HepG2 (cell line): ENCODE results near the gene C11orf65. TPM values are rescaled to one million over a fixed set of nuclear protein-coding genes. Genes with fewer than 3 reads are reported as not detected.

Experiments used
- ATAC-seq: fragments of 200-7000 bp; cut with Tn5 transposase; 3 replicates; pipeline ENCODE4 v1.9.1; 2020; ENCODE audit warnings: mild to moderate bottlenecking, moderate library complexity
- BruUV-seq: library from RNA; stranded (reverse); fragments of 400-500 nt; replicated peaks from 2 replicates; lab custom pipeline; 2021; lab: Mats Ljungman, UMichigan
- CTCF ChIA-PET: fragments of 300-600 bp; formaldehyde crosslinking; extraction: SDS; loops from one replicate; lab custom pipeline; 2021; ENCODE audit warnings: low total read pairs, inconsistent platforms, low intra/inter-chr PET ratio; lab: Yijun Ruan, JAX
- POLR2A ChIA-PET: fragments of 350-600 bp; sonication (Branson Sonifier 250); formaldehyde crosslinking; loops from one replicate; lab custom pipeline; 2020; ENCODE audit warnings: antibody characterized with exemption, inconsistent platforms; lab: Yijun Ruan, JAX
- DNase-seq: peaks from one replicate; pipeline ENCODE4 v3.0.0-alpha.2; 2015; ENCODE audit warnings: low spot score
- FAIRE-seq: peaks from 3 replicates; lab custom pipeline; 2011; peaks lifted over from hg19 to GRCh38; lab: Jason Lieb, UNC
- H2AFZ ChIP-seq: one replicate; pipeline ENCODE4 v1.6.1; 2011; ENCODE audit warnings: low read length, inconsistent platforms
- H3K27ac ChIP-seq: fragments of 300-600 bp; 3 replicates; pipeline ENCODE4 v1.8.0; 2011; ENCODE audit warnings: mixed run types, mild to moderate bottlenecking, mixed read lengths, low read length, inconsistent platforms; ENCODE audit not compliant: insufficient read depth; ENCODE audit errors: extremely low read length
- H3K27me3 ChIP-seq, 2 experiments: fragments of 200-600 bp in 1 of 2; 2 replicates in 1 of 2; 3 replicates in 1 of 2; pipeline versions ENCODE4 v1.6.0 to v1.8.0; 2011; ENCODE audit warnings: low read length in 2 of 2, mild to moderate bottlenecking in 2 of 2, moderate library complexity in 2 of 2, inconsistent platforms in 1 of 2; ENCODE audit not compliant: insufficient read depth in 2 of 2, control insufficient read depth in 1 of 2
- H3K36me3 ChIP-seq, 2 experiments: fragments of 200-600 bp in 1 of 2; replicated peaks in 1 of 2; 2 replicates in 1 of 2; 3 replicates in 1 of 2; pipeline versions ENCODE4 v1.5.1 to v1.8.0; 2011; ENCODE audit warnings: low read length in 2 of 2, inconsistent platforms in 1 of 2; ENCODE audit not compliant: insufficient read depth in 2 of 2, control insufficient read depth in 1 of 2
- H3K4me1 ChIP-seq: 2 replicates; pipeline ENCODE4 v1.5.1; 2012; ENCODE audit warnings: low read length, inconsistent platforms; ENCODE audit not compliant: insufficient read depth
- H3K4me2 ChIP-seq: 2 replicates; pipeline ENCODE4 v1.6.0; 2011; ENCODE audit warnings: low read depth, low read length, inconsistent platforms
- H3K4me3 ChIP-seq, 3 experiments: fragments of 200-600 bp in 1 of 3; sonication (generic), shearing (Covaris generic) in 1 of 3; replicated peaks in 1 of 3; 2 replicates each; pipeline ENCODE4 v1.5.1; 2011 to 2016; ENCODE audit warnings: low read length in 3 of 3, inconsistent platforms in 2 of 3, low read depth in 2 of 3, mild to moderate bottlenecking in 2 of 3, control low read depth in 1 of 3, mixed read lengths in 1 of 3; ENCODE audit not compliant: insufficient read depth in 1 of 3
- H3K79me2 ChIP-seq: one replicate; pipeline ENCODE4 v1.6.1; 2011; ENCODE audit warnings: low read length, inconsistent platforms; ENCODE audit not compliant: insufficient read depth
- H3K9ac ChIP-seq: 2 replicates; pipeline ENCODE4 v1.6.0; 2011; ENCODE audit warnings: mild to moderate bottlenecking, low read depth, low read length, inconsistent platforms; ENCODE audit not compliant: insufficient read depth
- H3K9me3 ChIP-seq: 2 replicates; pipeline ENCODE4 v1.5.1; 2012; ENCODE audit warnings: mild to moderate bottlenecking, low read length
- H4K20me1 ChIP-seq: 2 replicates; pipeline ENCODE4 v1.6.0; 2011; ENCODE audit warnings: inconsistent platforms, mild to moderate bottlenecking, low read length, moderate library complexity; ENCODE audit not compliant: insufficient read depth
- BHLHE40 ChIP-seq: IDR thresholded peaks from 2 replicates; pipeline ENCODE4 v1.6.1; 2011; ENCODE audit warnings: low read length, improper control_type of control experiment
- HNF4G ChIP-seq, 2 experiments: sonication (generic) in 1 of 2; formaldehyde crosslinking in 1 of 2; IDR thresholded peaks; 2 replicates each; pipeline versions ENCODE4 v1.4.0 to v1.6.1; 2011 to 2020; ENCODE audit warnings: borderline replicate concordance in 2 of 2, low read depth in 2 of 2, mild to moderate bottlenecking in 2 of 2, low read length in 1 of 2, missing genetic modification reagents in 1 of 2, moderate library complexity in 1 of 2
- NONO ChIP-seq, 2 experiments: fragments of 450-650 bp in 1 of 2; sonication (generic) in 1 of 2; formaldehyde crosslinking in 1 of 2; IDR thresholded peaks in 1 of 2; conservative IDR thresholded peaks in 1 of 2; 2 replicates each; pipeline versions ENCODE4 v1.6.1 to v1.8.0; 2017 to 2022; ENCODE audit warnings: mild to moderate bottlenecking in 1 of 2, missing genetic modification reagents in 1 of 2, moderate library complexity in 1 of 2
- ZBTB43 ChIP-seq: sonication (generic); formaldehyde crosslinking; conservative IDR thresholded peaks from 2 replicates; pipeline ENCODE4 v1.4.0; 2020; ENCODE audit warnings: missing genetic modification reagents
- ZNF484 ChIP-seq: sonication (generic); formaldehyde crosslinking; IDR thresholded peaks from 2 replicates; pipeline ENCODE4 v1.5.1; 2020; ENCODE audit warnings: mild to moderate bottlenecking, low read depth, missing genetic modification reagents, borderline replicate concordance
- WGBS: methylation state at CpG from one replicate; pipeline ENCODE4 v1.1.6; 2017; ENCODE audit warnings: low lambda C conversion rate; 5-methylcytosine and 5-hydroxymethylcytosine counted together
- in situ Hi-C: cut with HindIII; loops from 2 replicates; pipeline ENCODE4 v1.10.0; 2017; ENCODE audit warnings: low pct_unique_long_range_greater_than_20kb; ENCODE audit not compliant: extremely low pct_ligation_motif_present
- intact Hi-C: fragments of 100-400 bp; cut with micrococcal nuclease; formaldehyde crosslinking; loops from one replicate; pipeline ENCODE4 v1.10.0; 2022; ENCODE audit not compliant: unreplicated experiment
- polyA plus RNA-seq, 8 experiments: library from polyadenylated mRNA; depleted of rRNA in 3 of 8; stranded (reverse) in 7 of 8; unstranded in 1 of 8; fragments of >200 nt; fragmentation: Illumina TruSeq in 4 of 8; extraction: Trizol in 4 of 8; gene quantifications; 2 replicates each; pipeline versions ENCODE4 v1.2.1 to v1.2.3, GENCODE V29; 2011 to 2016; ENCODE audit warnings: low read depth in 4 of 8, missing spikeins in 1 of 8, mixed read lengths in 1 of 8; ENCODE audit not compliant: insufficient read depth in 1 of 8
- total RNA-seq, 5 experiments: library from RNA; depleted of rRNA; stranded (reverse); fragments of >200 nt; fragmentation: Illumina TruSeq; extraction: Trizol; gene quantifications; 2 replicates each; pipeline ENCODE4 v1.2.3, GENCODE V29; 2016; ENCODE audit warnings: low read depth in 1 of 5
- TF ChIP-seq, protein P1 (sequence below): sonication (generic); formaldehyde crosslinking; IDR thresholded peaks from 2 replicates; pipeline ENCODE4 v1.8.0; 2022; ENCODE audit warnings: mild to moderate bottlenecking, missing genetic modification reagents, moderate library complexity
- TF ChIP-seq, protein P2 (sequence below): IDR thresholded peaks from 2 replicates; pipeline ENCODE4 v1.6.1; 2016; ENCODE audit warnings: low read depth, control low read depth
- TF ChIP-seq, protein P3 (sequence below): sonication (generic); formaldehyde crosslinking; conservative IDR thresholded peaks from 2 replicates; pipeline ENCODE4 v1.4.0; 2020; ENCODE audit warnings: missing genetic modification reagents
- TF ChIP-seq, protein P4 (sequence below): sonication (generic); formaldehyde crosslinking; IDR thresholded peaks from 2 replicates; pipeline ENCODE4 v1.5.0; 2020; ENCODE audit warnings: missing genetic modification reagents
- TF ChIP-seq, protein P5 (sequence below): sonication (generic); formaldehyde crosslinking; conservative IDR thresholded peaks from 2 replicates; pipeline ENCODE4 v1.4.0; 2020; ENCODE audit warnings: missing genetic modification reagents

Gene C11orf65
- total and polyA plus RNA-seq, 2 of the 13 experiments (the other 11 are each of a cell fraction or from before 2014, with no cell fraction given): 0.38 to 0.42 TPM

GRCh38 chr11:108497317-108498045 is 30.2 kb upstream of the C11orf65 start (continued):
- no peak for TF ChIP-seq NONO (IDR thresholded peaks at IDR 0.05)
- peak; percentile 28; the same call in 1 of the 2 replicates for TF ChIP-seq NONO (CRISPR knock-in tag; conservative IDR thresholded peaks at IDR 0.05)
- no peak for TF ChIP-seq HNF4G (IDR thresholded peaks at IDR 0.05; ENCODE audit: borderline replicate concordance, low read depth, low read length)
- TF ChIP-seq HNF4G (CRISPR knock-in tag; IDR thresholded peaks at IDR 0.05; ENCODE audit: borderline replicate concordance, low read depth): 0 out of 2 replicates have a peak, but pooled peaks have one; percentile 4
- TF ChIP-seq ZBTB43: no peak
- TF ChIP-seq, protein P1, sequence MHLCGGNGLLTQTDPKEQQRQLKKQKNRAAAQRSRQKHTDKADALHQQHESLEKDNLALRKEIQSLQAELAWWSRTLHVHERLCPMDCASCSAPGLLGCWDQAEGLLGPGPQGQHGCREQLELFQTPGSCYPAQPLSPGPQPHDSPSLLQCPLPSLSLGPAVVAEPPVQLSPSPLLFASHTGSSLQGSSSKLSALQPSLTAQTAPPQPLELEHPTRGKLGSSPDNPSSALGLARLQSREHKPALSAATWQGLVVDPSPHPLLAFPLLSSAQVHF (CRISPR knock-in tag): peak; percentile 41; the same call in 1 of the 2 replicates
- TF ChIP-seq, all 625 proteins: peak for 146

DNA sequence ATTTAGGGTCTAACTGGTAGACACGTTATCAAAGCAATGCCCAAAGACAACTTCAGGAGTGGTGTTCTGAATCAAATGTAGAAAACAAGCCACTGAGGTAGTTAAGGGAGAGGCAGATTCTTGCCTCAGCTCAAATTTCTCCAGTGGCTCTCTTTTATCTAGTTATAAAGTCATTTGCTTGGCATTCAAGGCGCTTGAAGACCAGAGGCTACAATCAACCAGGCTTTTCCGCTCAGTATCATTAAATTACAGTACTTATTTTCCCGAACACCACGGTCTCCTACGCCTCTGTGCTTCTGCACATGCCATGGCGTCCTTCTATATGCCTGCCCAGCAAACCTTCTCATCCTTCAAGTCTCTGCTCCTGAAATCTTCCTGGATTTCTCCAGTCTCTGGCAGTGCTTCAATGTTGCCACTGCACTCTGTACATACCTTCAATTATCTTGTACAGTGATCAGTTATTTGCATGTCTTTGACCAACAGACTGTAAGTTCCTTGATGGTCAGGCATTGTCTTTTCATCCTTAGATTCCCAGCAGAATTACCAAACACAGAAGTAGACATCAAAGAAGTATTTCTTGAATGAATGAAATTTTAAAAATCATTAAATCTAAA is 29.4 kb upstream of the C11orf65 start:
- Histone ChIP-seq H3K4me2 (peak overlapping the region; percentile 86), H3K4me3 (peak overlapping the region; percentile 59 to 77 (median 61); a peak in 5 of 6 replicates), H3K9me3 (no peaks in the 10 kb centered on the region), H3K36me3 (no peaks in the 10 kb centered on the region; a peak in 1 of 5 replicates), H2AFZ (no peak overlapping the region), H3K79me2 (no peaks in the 10 kb centered on the region), H4K20me1 (no peaks in the 10 kb centered on the region), H3K27me3 (no peaks in the 10 kb centered on the region), H3K9ac (peak overlapping the region; percentile 80), H3K4me1 (peaks cover 39% of the 10 kb centered on the region), H3K27ac (no peak overlapping the region)
- ATAC-seq (no peak), DNase-seq (no peak), FAIRE-seq (no peak)
- intact Hi-C loops (loop anchor here (1.0 to 10.0 kb wide), 3 partner anchors 29 to 141 kb away; partner anchors contain the start of genes C11orf65 and EXPH5), in situ Hi-C loops (no loop called here)
- CTCF ChIA-PET: no interaction called here
- WGBS: 93% methylated on average over 7 of the region's 7 CpGs
- no TSS peak for BruUV-seq
- POLR2A ChIA-PET: no interaction called here
- TF ChIP-seq ZNF484 (CRISPR knock-in tag) (no peak), BHLHE40 (no peak)
- TF ChIP-seq, protein P2, sequence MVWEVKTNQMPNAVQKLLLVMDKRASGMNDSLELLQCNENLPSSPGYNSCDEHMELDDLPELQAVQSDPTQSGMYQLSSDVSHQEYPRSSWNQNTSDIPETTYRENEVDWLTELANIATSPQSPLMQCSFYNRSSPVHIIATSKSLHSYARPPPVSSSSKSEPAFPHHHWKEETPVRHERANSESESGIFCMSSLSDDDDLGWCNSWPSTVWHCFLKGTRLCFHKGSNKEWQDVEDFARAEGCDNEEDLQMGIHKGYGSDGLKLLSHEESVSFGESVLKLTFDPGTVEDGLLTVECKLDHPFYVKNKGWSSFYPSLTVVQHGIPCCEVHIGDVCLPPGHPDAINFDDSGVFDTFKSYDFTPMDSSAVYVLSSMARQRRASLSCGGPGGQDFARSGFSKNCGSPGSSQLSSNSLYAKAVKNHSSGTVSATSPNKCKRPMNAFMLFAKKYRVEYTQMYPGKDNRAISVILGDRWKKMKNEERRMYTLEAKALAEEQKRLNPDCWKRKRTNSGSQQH (CRISPR knock-in tag): no peak
- TF ChIP-seq, protein P3, sequence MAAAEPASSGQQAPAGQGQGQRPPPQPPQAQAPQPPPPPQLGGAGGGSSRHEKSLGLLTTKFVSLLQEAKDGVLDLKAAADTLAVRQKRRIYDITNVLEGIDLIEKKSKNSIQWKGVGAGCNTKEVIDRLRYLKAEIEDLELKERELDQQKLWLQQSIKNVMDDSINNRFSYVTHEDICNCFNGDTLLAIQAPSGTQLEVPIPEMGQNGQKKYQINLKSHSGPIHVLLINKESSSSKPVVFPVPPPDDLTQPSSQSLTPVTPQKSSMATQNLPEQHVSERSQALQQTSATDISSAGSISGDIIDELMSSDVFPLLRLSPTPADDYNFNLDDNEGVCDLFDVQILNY (CRISPR knock-in tag): no peak
- TF ChIP-seq, protein P4, sequence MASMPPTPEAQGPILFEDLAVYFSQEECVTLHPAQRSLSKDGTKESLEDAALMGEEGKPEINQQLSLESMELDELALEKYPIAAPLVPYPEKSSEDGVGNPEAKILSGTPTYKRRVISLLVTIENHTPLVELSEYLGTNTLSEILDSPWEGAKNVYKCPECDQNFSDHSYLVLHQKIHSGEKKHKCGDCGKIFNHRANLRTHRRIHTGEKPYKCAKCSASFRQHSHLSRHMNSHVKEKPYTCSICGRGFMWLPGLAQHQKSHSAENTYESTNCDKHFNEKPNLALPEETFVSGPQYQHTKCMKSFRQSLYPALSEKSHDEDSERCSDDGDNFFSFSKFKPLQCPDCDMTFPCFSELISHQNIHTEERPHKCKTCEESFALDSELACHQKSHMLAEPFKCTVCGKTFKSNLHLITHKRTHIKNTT (CRISPR knock-in tag): no peak
- TF ChIP-seq, protein P5, sequence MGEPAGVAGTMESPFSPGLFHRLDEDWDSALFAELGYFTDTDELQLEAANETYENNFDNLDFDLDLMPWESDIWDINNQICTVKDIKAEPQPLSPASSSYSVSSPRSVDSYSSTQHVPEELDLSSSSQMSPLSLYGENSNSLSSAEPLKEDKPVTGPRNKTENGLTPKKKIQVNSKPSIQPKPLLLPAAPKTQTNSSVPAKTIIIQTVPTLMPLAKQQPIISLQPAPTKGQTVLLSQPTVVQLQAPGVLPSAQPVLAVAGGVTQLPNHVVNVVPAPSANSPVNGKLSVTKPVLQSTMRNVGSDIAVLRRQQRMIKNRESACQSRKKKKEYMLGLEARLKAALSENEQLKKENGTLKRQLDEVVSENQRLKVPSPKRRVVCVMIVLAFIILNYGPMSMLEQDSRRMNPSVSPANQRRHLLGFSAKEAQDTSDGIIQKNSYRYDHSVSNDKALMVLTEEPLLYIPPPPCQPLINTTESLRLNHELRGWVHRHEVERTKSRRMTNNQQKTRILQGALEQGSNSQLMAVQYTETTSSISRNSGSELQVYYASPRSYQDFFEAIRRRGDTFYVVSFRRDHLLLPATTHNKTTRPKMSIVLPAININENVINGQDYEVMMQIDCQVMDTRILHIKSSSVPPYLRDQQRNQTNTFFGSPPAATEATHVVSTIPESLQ (CRISPR knock-in tag): no peak
